ENCODE data around the gene NOL8.

- TF ChIP-seq CTCF (tag by site-specific recombination; IDR thresholded peaks at IDR 0.05) (no peak), BCL11A (tag by site-specific recombination; IDR thresholded peaks at IDR 0.05; ENCODE audit: low read depth) (no peak), ATF2 (tag by site-specific recombination; IDR thresholded peaks at IDR 0.05; ENCODE audit: low read depth) (no peak), ZNF239 (tag by site-specific recombination; IDR thresholded peaks at IDR 0.05) (peak; percentile 63; the same call in 1 of the 2 replicates), ZBTB26 (tag by site-specific recombination; optimal IDR thresholded peaks at IDR 0.05) (peak; percentile 99), ZNF274 (IDR thresholded peaks at IDR 0.05; ENCODE audit: low read length) (no peak), ZNF274 (tag by site-specific recombination; IDR thresholded peaks at IDR 0.05; ENCODE audit: borderline replicate concordance) (no peak)
Measured at GRCh38 chr9:92325269-92325990, at the start of gene NOL8, which contains the start of gene CENPP.

Data from HEK293 (cell line).